ENCODE data around the gene WDR5.

Gene WDR5

DNA sequence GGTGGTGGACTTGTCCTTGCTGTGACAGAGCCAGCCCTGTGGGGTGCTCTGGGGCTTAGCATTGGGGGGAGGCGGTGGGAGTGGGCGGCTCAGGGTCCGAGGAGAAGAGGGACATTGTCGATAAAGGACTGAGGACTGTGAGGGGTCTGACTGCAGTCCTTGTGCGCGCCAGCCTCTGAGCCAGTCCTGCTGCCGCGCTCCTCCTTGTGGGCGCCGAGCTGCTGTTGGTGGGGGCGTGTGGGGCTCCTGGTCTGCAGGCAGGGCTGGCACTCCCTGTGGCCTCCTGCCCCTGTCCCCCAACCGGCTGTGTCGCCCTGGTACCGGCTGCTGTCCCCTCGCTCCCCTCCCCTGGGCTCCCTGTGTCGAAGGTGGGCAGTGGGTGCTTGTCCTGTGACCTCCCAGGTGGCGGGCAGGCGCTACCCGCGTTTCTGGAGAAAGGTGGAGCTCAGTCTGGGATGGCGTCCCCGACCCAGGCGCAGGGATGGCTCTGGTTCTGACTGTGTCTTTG is 21.6 kb downstream of the WDR5 start:
- no peak overlapping the region for H3K27ac ChIP-seq (ENCODE audit: extremely low read depth, low read depth, low read length)
- ChIA-PET POLR2A (no interaction called here), CTCF (no interaction called here)
- H3K36me3 ChIP-seq (ENCODE audit: control insufficient read depth in 2 of 2, insufficient read depth in 1 of 2, low read length in 2 of 2): peaks cover 0 to 82% of the 10 kb centered on the region in 2 experiments; a peak in 2 of 3 replicates
- TF ChIP-seq ZNF2 (tag by site-specific recombination; IDR thresholded peaks at IDR 0.05): no peak
- TF ChIP-seq ZNF132 (tag by site-specific recombination; IDR thresholded peaks at IDR 0.05; ENCODE audit: borderline replicate concordance): no peak
- no peak for TF ChIP-seq ZNF112 (tag by site-specific recombination; IDR thresholded peaks at IDR 0.05)
- TF ChIP-seq ZNF621 (tag by site-specific recombination; IDR thresholded peaks at IDR 0.05): no peak
- TF ChIP-seq, protein P1, sequence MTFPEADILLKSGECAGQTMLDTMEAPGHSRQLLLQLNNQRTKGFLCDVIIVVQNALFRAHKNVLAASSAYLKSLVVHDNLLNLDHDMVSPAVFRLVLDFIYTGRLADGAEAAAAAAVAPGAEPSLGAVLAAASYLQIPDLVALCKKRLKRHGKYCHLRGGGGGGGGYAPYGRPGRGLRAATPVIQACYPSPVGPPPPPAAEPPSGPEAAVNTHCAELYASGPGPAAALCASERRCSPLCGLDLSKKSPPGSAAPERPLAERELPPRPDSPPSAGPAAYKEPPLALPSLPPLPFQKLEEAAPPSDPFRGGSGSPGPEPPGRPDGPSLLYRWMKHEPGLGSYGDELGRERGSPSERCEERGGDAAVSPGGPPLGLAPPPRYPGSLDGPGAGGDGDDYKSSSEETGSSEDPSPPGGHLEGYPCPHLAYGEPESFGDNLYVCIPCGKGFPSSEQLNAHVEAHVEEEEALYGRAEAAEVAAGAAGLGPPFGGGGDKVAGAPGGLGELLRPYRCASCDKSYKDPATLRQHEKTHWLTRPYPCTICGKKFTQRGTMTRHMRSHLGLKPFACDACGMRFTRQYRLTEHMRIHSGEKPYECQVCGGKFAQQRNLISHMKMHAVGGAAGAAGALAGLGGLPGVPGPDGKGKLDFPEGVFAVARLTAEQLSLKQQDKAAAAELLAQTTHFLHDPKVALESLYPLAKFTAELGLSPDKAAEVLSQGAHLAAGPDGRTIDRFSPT (tag by site-specific recombination; IDR thresholded peaks at IDR 0.05): no peak
- TF ChIP-seq PRDM1 (tag by site-specific recombination; IDR thresholded peaks at IDR 0.05): no peak
- no peaks in the 10 kb centered on the region for H3K9me3 ChIP-seq (ENCODE audit: control insufficient read depth, insufficient read depth, low read depth, low read length)
- H3K4me3 ChIP-seq (ENCODE audit: low read depth, low read length): no peak overlapping the region
- no peaks in the 10 kb centered on the region for H3K4me1 ChIP-seq (ENCODE audit: control insufficient read depth, insufficient read depth, low read length)

DNA sequence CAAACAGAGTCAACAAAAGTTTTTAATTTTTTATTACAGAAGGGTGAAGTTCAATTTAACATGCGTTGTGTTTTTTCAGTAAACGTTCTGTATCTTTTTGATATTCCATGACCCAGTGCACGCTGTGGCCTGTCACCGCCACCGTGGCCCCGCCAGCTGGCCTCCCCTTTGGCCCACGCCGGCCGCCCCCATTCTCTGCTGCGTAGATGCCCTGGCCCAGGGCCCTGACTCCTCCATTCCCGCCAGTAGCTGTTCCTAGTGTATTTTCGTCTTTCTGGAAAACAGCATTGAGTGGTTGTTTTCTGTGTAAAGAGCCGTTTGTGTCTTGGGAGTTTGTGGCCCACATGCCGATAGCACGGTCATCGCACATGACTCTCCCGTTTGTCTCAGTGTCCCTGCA is 22.4 kb downstream of the WDR5 start:
- Histone ChIP-seq H3K27ac (ENCODE audit: extremely low read depth, low read depth, low read length) (no peak overlapping the region), H3K36me3 (ENCODE audit: control insufficient read depth in 2 of 2, insufficient read depth in 1 of 2, low read length in 2 of 2) (peaks cover 0 to 74% of the 10 kb centered on the region in 2 experiments; a peak in 2 of 3 replicates), H3K4me3 (ENCODE audit: low read depth, low read length) (no peak overlapping the region), H3K4me1 (ENCODE audit: control insufficient read depth, insufficient read depth, low read length) (no peaks in the 10 kb centered on the region), H3K9me3 (ENCODE audit: control insufficient read depth, insufficient read depth, low read depth, low read length) (no peaks in the 10 kb centered on the region)
- CTCF ChIA-PET: interaction anchor here (0.7 kb wide), 1 partner anchor 682 kb away, joined by 3 read pairs; no protein-coding TSS in a partner anchor
- POLR2A ChIA-PET: no interaction called here
- TF ChIP-seq ZNF558 (tag by site-specific recombination; IDR thresholded peaks at IDR 0.05): no peak

DNA sequence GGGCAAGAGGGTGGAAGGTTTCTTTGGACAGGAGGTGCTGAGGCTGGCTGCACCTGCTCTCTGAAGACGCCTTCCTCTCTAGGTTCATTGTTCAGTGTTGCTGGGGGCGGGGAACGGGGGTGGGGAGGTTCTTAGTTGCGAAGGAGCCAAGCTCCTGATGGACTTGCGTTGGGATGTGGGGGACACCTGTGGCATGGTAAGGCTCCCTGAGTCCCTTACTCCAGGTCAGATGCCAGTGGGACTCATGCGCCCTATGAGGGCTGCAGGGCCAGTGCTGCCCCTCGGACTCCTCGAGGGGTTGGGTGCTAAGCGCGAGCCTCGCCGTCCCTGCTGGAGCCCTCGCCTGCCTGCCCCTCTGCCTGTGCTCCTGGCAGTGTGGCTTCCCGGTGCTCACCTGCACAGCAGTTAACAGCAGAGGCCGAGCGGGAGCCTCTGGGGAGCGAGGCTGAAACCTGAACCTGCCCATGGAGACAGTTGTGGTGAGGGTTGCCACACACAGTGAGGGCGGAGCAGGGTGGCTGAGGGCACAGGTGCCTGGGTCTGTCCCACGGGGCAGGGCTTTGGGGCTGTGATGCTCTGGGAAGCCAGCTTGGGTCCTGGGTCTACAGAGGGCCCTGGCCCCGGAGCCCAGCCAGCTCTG is 23.0 kb downstream of the WDR5 start:
- Histone ChIP-seq H3K4me1 (ENCODE audit: control insufficient read depth, insufficient read depth, low read length) (no peaks in the 10 kb centered on the region), H3K9me3 (ENCODE audit: control insufficient read depth, insufficient read depth, low read depth, low read length) (no peaks in the 10 kb centered on the region), H3K4me3 (ENCODE audit: low read depth, low read length) (no peak overlapping the region), H3K27ac (ENCODE audit: extremely low read depth, low read depth, low read length) (no peak overlapping the region), H3K36me3 (ENCODE audit: control insufficient read depth in 2 of 2, insufficient read depth in 1 of 2, low read length in 2 of 2) (peaks cover 0 to 68% of the 10 kb centered on the region in 2 experiments; a peak in 2 of 3 replicates)
- TF ChIP-seq ZNF747 (tag by site-specific recombination; IDR thresholded peaks at IDR 0.05) (no peak), SCRT2 (tag by site-specific recombination; IDR thresholded peaks at IDR 0.05) (peak; percentile 78), ZNF426 (tag by site-specific recombination; IDR thresholded peaks at IDR 0.05) (no peak), ZNF221 (tag by site-specific recombination; IDR thresholded peaks at IDR 0.05; ENCODE audit: borderline replicate concordance) (no peak), GLIS1 (tag by site-specific recombination; IDR thresholded peaks at IDR 0.05) (peak; percentile 47), ZNF501 (tag by site-specific recombination; IDR thresholded peaks at IDR 0.05) (no peak), SCRT1 (tag by site-specific recombination; IDR thresholded peaks at IDR 0.05; ENCODE audit: borderline replicate concordance) (peak; percentile 74)
- ChIA-PET CTCF (no interaction called here), POLR2A (interaction anchor here (1.0 to 2.6 kb wide), 2 partner anchors 8 to 23 kb away, joined by 3 to 7 read pairs; partner anchors contain the start of gene WDR5)

DNA sequence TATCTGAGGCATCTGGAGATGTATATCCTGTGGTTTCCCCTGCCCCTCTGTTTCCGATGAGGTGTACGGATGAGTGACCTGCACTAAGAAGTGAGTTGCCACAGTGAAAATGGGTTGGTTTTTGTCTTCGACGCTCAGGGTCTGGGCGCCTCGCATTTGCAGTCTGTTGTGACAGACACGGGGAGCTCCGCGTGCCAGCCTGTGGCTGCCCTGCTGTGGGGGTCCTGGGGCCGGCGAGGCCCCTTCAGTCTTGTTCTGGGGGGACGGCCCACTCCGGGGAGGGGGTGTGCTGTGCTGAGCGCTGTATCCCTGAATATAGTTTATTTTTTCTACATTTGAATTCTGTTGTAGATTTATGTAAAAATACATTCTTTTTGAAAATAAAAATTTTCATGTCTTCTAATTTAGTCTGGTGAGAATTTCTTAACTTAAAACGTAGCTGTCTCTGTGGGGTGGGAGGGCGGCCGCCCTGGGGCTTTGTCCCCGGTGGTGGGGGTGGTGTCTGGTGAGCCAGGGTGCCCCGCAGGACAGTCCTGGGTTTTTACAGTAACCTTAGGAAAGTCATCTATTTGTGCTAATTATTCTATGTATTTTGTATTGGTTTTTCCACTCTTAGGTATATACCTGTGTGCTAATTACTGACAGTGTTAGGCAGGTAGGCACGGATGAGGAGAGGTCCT is 23.8 kb downstream of the WDR5 start:
- ChIA-PET CTCF (interaction anchor here (0.6 to 1.0 kb wide), 2 partner anchors 19 to 24 kb away, joined by 3 to 4 read pairs; partner anchors contain the start of gene WDR5), POLR2A (interaction anchor here (1.0 to 2.6 kb wide), 2 partner anchors 9 to 24 kb away, joined by 3 to 7 read pairs; partner anchors contain the start of gene WDR5)
- Histone ChIP-seq H3K36me3 (ENCODE audit: control insufficient read depth in 2 of 2, insufficient read depth in 1 of 2, low read length in 2 of 2) (peaks cover 0 to 59% of the 10 kb centered on the region in 2 experiments; a peak in 2 of 3 replicates), H3K9me3 (ENCODE audit: control insufficient read depth, insufficient read depth, low read depth, low read length) (no peaks in the 10 kb centered on the region), H3K4me1 (ENCODE audit: control insufficient read depth, insufficient read depth, low read length) (no peaks in the 10 kb centered on the region), H3K27ac (ENCODE audit: extremely low read depth, low read depth, low read length) (no peak overlapping the region), H3K4me3 (ENCODE audit: low read depth, low read length) (no peak overlapping the region)
- no peak for TF ChIP-seq ZNF747 (tag by site-specific recombination; IDR thresholded peaks at IDR 0.05)
- TF ChIP-seq BCL11A (tag by site-specific recombination; IDR thresholded peaks at IDR 0.05; ENCODE audit: low read depth): no peak
- no peak for TF ChIP-seq ZNF114 (tag by site-specific recombination; IDR thresholded peaks at IDR 0.05)
- TF ChIP-seq GLIS2 (tag by site-specific recombination; IDR thresholded peaks at IDR 0.05): no peak
- TF ChIP-seq ZNF433 (tag by site-specific recombination; IDR thresholded peaks at IDR 0.05; ENCODE audit: low read depth): no peak
- no peak for TF ChIP-seq ZNF621 (tag by site-specific recombination; IDR thresholded peaks at IDR 0.05)
- no peak for TF ChIP-seq ZNF366 (tag by site-specific recombination; conservative IDR thresholded peaks at IDR 0.05)
